HUES6 (cell line): ENCODE results near the gene GPRIN1.

Experiments used
- H3K27ac ChIP-seq: 2 replicates; pipeline ENCODE4 v1.7.0; 2013; ENCODE audit warnings: low read depth, mild to moderate bottlenecking, low read length, inconsistent platforms
- H3K27me3 ChIP-seq: 2 replicates; pipeline ENCODE4 v1.6.1; 2013; ENCODE audit warnings: low read length; ENCODE audit not compliant: control insufficient read depth, insufficient read depth
- H3K36me3 ChIP-seq: 2 replicates; pipeline ENCODE4 v1.6.1; 2013; ENCODE audit warnings: low read length; ENCODE audit not compliant: control insufficient read depth, insufficient read depth
- H3K4me1 ChIP-seq: 2 replicates; pipeline ENCODE4 v1.6.1; 2013; ENCODE audit warnings: low read length; ENCODE audit not compliant: control insufficient read depth, insufficient read depth
- H3K4me3 ChIP-seq: 2 replicates; pipeline ENCODE4 v1.5.1; 2013; ENCODE audit warnings: low read depth, low read length
- H3K9ac ChIP-seq: one replicate; pipeline ENCODE4 v1.6.1; 2013; ENCODE audit warnings: mild to moderate bottlenecking, low read length
- H3K9me3 ChIP-seq: 2 replicates; pipeline ENCODE4 v1.6.1; 2013; ENCODE audit warnings: low read depth, low read length; ENCODE audit not compliant: control insufficient read depth, insufficient read depth

Gene GPRIN1

GRCh38 chr5:176550275-176550831, 59.6 kb downstream of the GPRIN1 start:
- no peaks in the 10 kb centered on the region for H3K9me3 ChIP-seq
- H3K9ac ChIP-seq = no peak overlapping the region
- no peaks in the 10 kb centered on the region for H3K36me3 ChIP-seq
- no peak overlapping the region for H3K4me3 ChIP-seq
- H3K27me3 ChIP-seq = peaks cover 11% of the 10 kb centered on the region; the same call in 1 of the 2 replicates
- no peak overlapping the region for H3K27ac ChIP-seq
- H3K4me1 ChIP-seq = peaks cover 12% of the 10 kb centered on the region; the same call in 1 of the 2 replicates

- H3K9ac ChIP-seq = no peak overlapping the region
- H3K4me1 ChIP-seq = peaks cover 12% of the 10 kb centered on the region; the same call in 1 of the 2 replicates
- H3K4me3 ChIP-seq = no peak overlapping the region
- peaks cover 11% of the 10 kb centered on the region; the same call in 1 of the 2 replicates for H3K27me3 ChIP-seq
- H3K9me3 ChIP-seq = no peaks in the 10 kb centered on the region
- no peaks in the 10 kb centered on the region for H3K36me3 ChIP-seq
- no peak overlapping the region for H3K27ac ChIP-seq
These were observed 60.1 kb downstream of the GPRIN1 start for GRCh38 chr5:176549871-176550270.

- Histone ChIP-seq H3K4me1 (peaks cover 12% of the 10 kb centered on the region; the same call in 1 of the 2 replicates), H3K27me3 (peaks cover 11% of the 10 kb centered on the region; the same call in 1 of the 2 replicates), H3K4me3 (no peak within 1 kb of the TSS), H3K9me3 (no peaks in the 10 kb centered on the region), H3K36me3 (no peaks in the 10 kb centered on the region), H3K27ac (no peak within 1 kb of the TSS), H3K9ac (no peak within 1 kb of the TSS)
These were observed 61.0 kb downstream of the GPRIN1 start, which contains the start of gene CDHR2 for GRCh38 chr5:176548967-176549444. CDHR2 (plus strand) TSS chr5:176549342; CDS start chr5:176565353, 16,011 bp downstream.

GRCh38 chr5:176547802-176548201, 62.2 kb downstream of the GPRIN1 start:
- Histone ChIP-seq H3K4me3 (no peak overlapping the region), H3K4me1 (peaks cover 1% of the 10 kb centered on the region; the same call in 1 of the 2 replicates), H3K27me3 (peaks cover 2% of the 10 kb centered on the region; the same call in 1 of the 2 replicates), H3K9ac (no peak overlapping the region), H3K9me3 (no peaks in the 10 kb centered on the region), H3K27ac (no peak overlapping the region), H3K36me3 (no peaks in the 10 kb centered on the region)
